ENCODE measurements around the gene THEMIS.

DNA sequence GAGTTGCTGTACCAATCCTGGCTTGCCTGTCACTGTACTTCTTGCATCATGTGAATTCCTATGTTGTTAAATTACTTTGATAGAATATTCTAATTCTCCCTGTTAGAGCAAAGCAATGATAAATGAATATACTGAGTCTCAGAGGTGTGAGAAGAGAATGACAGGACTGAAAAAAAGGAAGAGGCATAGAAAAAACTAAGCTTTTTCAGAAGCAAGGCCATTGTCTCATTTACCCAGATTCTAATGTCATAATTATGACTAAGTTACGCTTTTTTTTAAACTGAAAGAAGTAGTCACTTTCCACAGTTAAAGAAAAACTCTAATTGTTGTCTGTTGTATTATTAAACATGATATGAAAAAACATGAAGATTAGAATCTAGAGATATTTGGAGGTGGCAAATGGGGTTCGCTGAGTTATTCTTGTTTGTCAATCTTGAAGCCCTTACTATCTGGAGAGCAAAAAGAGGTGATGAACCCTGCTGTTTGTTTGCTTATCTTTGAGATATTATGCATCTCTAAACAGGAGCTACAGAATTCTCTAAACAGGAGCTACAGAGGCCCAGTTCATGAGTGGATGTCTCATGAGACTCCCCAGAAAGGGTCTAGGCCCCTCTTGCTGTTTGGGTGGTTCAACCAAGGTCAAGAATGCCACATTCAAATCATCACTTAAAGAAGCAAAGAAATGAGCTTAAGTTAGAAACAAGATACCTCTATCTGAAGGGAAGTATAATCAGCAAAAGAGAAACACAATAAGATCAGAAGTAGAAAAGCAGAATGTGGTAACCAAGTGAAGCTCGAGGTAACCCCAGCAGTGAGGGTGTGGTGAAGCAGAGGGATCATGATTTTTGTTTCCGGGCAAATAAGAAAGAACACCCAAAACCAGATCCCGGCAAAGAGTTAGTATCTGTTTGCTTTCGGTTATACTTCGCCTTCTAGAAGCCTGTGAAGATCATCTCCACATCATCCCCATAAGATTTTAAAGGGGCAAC is 33.3 kb upstream of the THEMIS start:
- TF ChIP-seq POLR2A (IDR thresholded peaks at IDR 0.05): no peak
- TF ChIP-seq, protein P1, sequence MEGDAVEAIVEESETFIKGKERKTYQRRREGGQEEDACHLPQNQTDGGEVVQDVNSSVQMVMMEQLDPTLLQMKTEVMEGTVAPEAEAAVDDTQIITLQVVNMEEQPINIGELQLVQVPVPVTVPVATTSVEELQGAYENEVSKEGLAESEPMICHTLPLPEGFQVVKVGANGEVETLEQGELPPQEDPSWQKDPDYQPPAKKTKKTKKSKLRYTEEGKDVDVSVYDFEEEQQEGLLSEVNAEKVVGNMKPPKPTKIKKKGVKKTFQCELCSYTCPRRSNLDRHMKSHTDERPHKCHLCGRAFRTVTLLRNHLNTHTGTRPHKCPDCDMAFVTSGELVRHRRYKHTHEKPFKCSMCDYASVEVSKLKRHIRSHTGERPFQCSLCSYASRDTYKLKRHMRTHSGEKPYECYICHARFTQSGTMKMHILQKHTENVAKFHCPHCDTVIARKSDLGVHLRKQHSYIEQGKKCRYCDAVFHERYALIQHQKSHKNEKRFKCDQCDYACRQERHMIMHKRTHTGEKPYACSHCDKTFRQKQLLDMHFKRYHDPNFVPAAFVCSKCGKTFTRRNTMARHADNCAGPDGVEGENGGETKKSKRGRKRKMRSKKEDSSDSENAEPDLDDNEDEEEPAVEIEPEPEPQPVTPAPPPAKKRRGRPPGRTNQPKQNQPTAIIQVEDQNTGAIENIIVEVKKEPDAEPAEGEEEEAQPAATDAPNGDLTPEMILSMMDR (IDR thresholded peaks at IDR 0.05 in 4 of 5, conservative IDR thresholded peaks at IDR 0.05 in 1 of 5): no peak
